ENCODE measurements around the gene MRPS10.

MRPS10 gene

DNA sequence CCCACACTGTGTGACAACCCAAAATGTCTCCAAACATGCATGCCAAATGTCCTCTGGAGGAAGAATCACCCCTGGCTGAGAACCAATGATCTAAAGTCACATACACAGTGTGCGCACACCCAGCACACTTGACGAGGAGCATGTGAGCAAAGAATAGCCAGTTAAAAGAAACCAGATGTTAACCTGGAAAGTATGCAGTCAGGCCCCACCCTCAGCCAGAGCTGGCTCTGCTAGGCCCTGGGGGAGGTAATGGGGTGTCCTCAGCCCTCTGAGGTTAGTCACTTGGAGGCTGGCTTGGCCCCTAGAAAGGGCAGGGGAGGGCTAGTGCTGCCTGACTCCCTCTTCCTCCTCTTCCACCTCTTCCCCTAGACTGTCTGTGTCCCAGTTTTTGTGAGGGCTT is 59.6 kb downstream of the MRPS10 start:
- in situ Hi-C loops (cut with MboI; ENCODE audit: low sequenced_read_pairs, unreplicated experiment), result no loop called here
- DNase-seq (ENCODE audit: low spot score), result no peak
- no peak for TF ChIP-seq CTCF (IDR thresholded peaks at IDR 0.05; ENCODE audit: borderline replicate concordance, control extremely low read depth, extremely low read depth, insufficient read depth, missing control alignments)

All from GM13976 (cell line).